ENCODE data around the gene LNPK.
"Not testable (repeated sequence)": the region's sequence is repeated elsewhere in the genome, so short reads cannot be mapped to it uniquely, and the experiment has no call there.

The LNPK gene

DNA sequence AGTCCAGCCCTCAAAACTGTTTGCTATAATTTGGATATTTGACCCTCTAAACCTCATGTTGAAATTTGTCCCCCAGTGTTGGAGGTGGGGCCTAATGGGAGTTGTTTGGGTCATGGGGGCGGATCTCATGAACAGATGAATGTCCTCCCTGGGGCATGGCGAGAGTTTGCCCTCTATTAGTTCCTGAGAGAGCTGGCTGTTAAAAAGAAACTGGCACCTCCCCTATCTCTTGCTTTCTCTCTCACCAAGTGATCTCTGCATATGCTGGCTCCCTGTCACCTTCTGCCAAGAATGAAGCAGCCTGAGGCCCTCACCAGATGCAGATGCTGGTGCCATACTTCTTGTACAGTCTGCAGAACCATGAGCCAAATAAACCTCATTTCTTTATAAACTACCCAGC, 12.0 kb downstream of the LNPK start:
- Histone ChIP-seq H3K9me2 (replicated peaks; ENCODE audit: insufficient read depth, low read length) (no peaks in the 10 kb centered on the region), H3K36me3 (ENCODE audit: low read length) (no peaks in the 10 kb centered on the region), H3K9me3 (ENCODE audit: insufficient read depth, low read length) (no peaks in the 10 kb centered on the region), H3K9ac (ENCODE audit: low read length) (no peak overlapping the region), H3F3A (ENCODE audit: insufficient read depth) (no peaks in the 10 kb centered on the region), H3K27me3 (ENCODE audit: low read length) (no peaks in the 10 kb centered on the region), H3K4me3 (ENCODE audit: insufficient read depth, low read length, poor library complexity, severe bottlenecking) (no peak overlapping the region), H3K79me2 (ENCODE audit: insufficient read depth, low read length) (no peaks in the 10 kb centered on the region), H2AFZ (ENCODE audit: low read depth, low read length, severe bottlenecking) (no peak overlapping the region), H3K4me2 (ENCODE audit: low read depth, low read length, poor library complexity, severe bottlenecking) (no peak overlapping the region), H3K27ac (ENCODE audit: low read depth, low read length) (no peak overlapping the region), H4K20me1 (ENCODE audit: low read depth, low read length) (no peaks in the 10 kb centered on the region)
- TF ChIP-seq EZH2phosphoT487 (conservative IDR thresholded peaks at IDR 0.05; ENCODE audit: low read length), result no peak
- TF ChIP-seq, protein P1, sequence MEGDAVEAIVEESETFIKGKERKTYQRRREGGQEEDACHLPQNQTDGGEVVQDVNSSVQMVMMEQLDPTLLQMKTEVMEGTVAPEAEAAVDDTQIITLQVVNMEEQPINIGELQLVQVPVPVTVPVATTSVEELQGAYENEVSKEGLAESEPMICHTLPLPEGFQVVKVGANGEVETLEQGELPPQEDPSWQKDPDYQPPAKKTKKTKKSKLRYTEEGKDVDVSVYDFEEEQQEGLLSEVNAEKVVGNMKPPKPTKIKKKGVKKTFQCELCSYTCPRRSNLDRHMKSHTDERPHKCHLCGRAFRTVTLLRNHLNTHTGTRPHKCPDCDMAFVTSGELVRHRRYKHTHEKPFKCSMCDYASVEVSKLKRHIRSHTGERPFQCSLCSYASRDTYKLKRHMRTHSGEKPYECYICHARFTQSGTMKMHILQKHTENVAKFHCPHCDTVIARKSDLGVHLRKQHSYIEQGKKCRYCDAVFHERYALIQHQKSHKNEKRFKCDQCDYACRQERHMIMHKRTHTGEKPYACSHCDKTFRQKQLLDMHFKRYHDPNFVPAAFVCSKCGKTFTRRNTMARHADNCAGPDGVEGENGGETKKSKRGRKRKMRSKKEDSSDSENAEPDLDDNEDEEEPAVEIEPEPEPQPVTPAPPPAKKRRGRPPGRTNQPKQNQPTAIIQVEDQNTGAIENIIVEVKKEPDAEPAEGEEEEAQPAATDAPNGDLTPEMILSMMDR (IDR thresholded peaks at IDR 0.05; ENCODE audit: insufficient read depth, low read length, poor library complexity, severe bottlenecking), result no peak

DNA sequence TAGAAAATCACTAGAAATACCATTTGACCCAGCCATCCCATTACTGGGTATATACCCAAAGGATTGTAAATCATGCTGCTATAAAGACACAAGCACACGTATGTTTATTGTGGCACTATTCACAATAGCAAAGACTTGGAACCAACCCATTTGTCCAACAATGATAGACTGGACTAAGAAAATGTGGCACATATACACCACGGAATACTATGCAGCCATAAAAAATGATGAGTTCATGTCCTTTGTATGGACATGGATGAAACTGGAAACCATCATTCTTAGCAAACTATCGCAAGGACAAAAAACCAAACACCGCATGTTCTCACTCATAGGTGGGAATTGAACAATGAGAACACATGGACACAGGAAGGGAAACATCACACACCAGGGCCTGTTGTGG, 14.9 kb downstream of the LNPK start:
- not testable (repeated sequence) for H3K9ac ChIP-seq (ENCODE audit: low read length); H3K9me3 ChIP-seq (ENCODE audit: insufficient read depth, low read length); H3K4me3 ChIP-seq (ENCODE audit: insufficient read depth, low read length, poor library complexity, severe bottlenecking); H3K9me2 ChIP-seq (replicated peaks; ENCODE audit: insufficient read depth, low read length); H3K36me3 ChIP-seq (ENCODE audit: low read length); H2AFZ ChIP-seq (ENCODE audit: low read depth, low read length, severe bottlenecking); H3K79me2 ChIP-seq (ENCODE audit: insufficient read depth, low read length); H4K20me1 ChIP-seq (ENCODE audit: low read depth, low read length); H3F3A ChIP-seq (ENCODE audit: insufficient read depth); H3K27me3 ChIP-seq (ENCODE audit: low read length); H3K4me2 ChIP-seq (ENCODE audit: low read depth, low read length, poor library complexity, severe bottlenecking); H3K27ac ChIP-seq (ENCODE audit: low read depth, low read length)

DNA sequence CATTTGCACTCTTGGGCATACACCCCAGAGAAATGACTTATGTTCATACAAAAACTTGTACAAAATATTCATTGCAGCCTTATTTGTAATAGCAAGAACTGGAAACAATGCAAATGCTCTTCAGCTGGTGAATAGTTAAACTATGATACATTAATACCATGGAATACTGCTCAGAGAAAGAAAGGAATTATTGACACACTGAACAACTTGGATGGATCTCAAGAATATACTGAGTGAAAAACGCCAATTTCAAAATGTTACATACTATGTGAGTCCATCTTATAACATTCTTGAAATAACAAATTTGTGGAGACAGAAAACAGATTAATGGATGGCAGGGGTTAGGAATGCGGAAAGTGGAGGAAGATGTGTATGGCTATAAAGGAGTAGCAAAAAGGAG, 17.2 kb downstream of the LNPK start:
- no peak overlapping the region for H2AFZ ChIP-seq (ENCODE audit: low read depth, low read length, severe bottlenecking)
- H3K9me3 ChIP-seq (ENCODE audit: insufficient read depth, low read length), result no peaks in the 10 kb centered on the region
- TF ChIP-seq EZH2phosphoT487 (conservative IDR thresholded peaks at IDR 0.05; ENCODE audit: low read length), result no peak
- TF ChIP-seq, protein P1 (IDR thresholded peaks at IDR 0.05; ENCODE audit: insufficient read depth, low read length, poor library complexity, severe bottlenecking), result no peak
- no peaks in the 10 kb centered on the region for H4K20me1 ChIP-seq (ENCODE audit: low read depth, low read length)
- H3K27me3 ChIP-seq (ENCODE audit: low read length), result no peaks in the 10 kb centered on the region
- H3K4me3 ChIP-seq (ENCODE audit: insufficient read depth, low read length, poor library complexity, severe bottlenecking), result no peak overlapping the region
- H3K36me3 ChIP-seq (ENCODE audit: low read length), result no peaks in the 10 kb centered on the region
- no peaks in the 10 kb centered on the region for H3F3A ChIP-seq (ENCODE audit: insufficient read depth)
- H3K9me2 ChIP-seq (replicated peaks; ENCODE audit: insufficient read depth, low read length), result no peaks in the 10 kb centered on the region
- no peak overlapping the region for H3K9ac ChIP-seq (ENCODE audit: low read length)
- no peaks in the 10 kb centered on the region for H3K79me2 ChIP-seq (ENCODE audit: insufficient read depth, low read length)
- no peak overlapping the region for H3K4me2 ChIP-seq (ENCODE audit: low read depth, low read length, poor library complexity, severe bottlenecking)
- H3K27ac ChIP-seq (ENCODE audit: low read depth, low read length), result no peak overlapping the region

DNA sequence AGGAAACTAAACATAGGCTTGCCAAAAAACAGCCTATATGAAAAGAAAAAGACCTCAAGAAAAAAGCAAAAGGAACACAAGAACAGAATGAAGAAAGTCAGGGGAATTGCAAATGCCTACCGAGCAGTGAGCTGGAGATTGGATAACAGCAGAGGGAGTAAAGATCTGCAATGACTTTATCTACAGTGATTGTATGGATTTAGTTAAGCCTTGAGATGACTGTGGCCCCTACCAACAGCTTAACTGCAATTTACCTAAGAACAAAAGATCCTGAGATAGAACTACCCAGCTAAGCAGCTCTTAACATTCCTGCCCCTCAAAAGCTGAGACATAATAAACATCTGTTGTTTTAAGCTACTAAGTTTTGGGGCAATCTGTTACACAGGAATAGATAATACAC, 20.5 kb downstream of the LNPK start:
- no peak overlapping the region for H3K4me2 ChIP-seq (ENCODE audit: low read depth, low read length, poor library complexity, severe bottlenecking)
- H3K36me3 ChIP-seq (ENCODE audit: low read length), result peaks cover 3% of the 10 kb centered on the region; the same call in 1 of the 2 replicates
- no peak overlapping the region for H3K27ac ChIP-seq (ENCODE audit: low read depth, low read length)

More for the DNA sequence above, 20.5 kb downstream of the LNPK start:
- H3K27me3 ChIP-seq (ENCODE audit: low read length), result no peaks in the 10 kb centered on the region
- no peaks in the 10 kb centered on the region for H3F3A ChIP-seq (ENCODE audit: insufficient read depth)
- TF ChIP-seq, protein P1 (IDR thresholded peaks at IDR 0.05; ENCODE audit: insufficient read depth, low read length, poor library complexity, severe bottlenecking), result no peak
- no peak for TF ChIP-seq EZH2phosphoT487 (conservative IDR thresholded peaks at IDR 0.05; ENCODE audit: low read length)
- H2AFZ ChIP-seq (ENCODE audit: low read depth, low read length, severe bottlenecking), result no peak overlapping the region
- H3K9me2 ChIP-seq (replicated peaks; ENCODE audit: insufficient read depth, low read length), result no peaks in the 10 kb centered on the region
- H4K20me1 ChIP-seq (ENCODE audit: low read depth, low read length), result no peaks in the 10 kb centered on the region
- no peak overlapping the region for H3K9ac ChIP-seq (ENCODE audit: low read length)
- no peaks in the 10 kb centered on the region for H3K9me3 ChIP-seq (ENCODE audit: insufficient read depth, low read length)
- H3K79me2 ChIP-seq (ENCODE audit: insufficient read depth, low read length), result no peaks in the 10 kb centered on the region
- no peak overlapping the region for H3K4me3 ChIP-seq (ENCODE audit: insufficient read depth, low read length, poor library complexity, severe bottlenecking)
